ENCODE results near the gene SLC2A2. TPM values are rescaled to one million over a fixed set of nuclear protein-coding genes. Genes with fewer than 3 reads are reported as not detected.

SLC2A2 gene
- total and polyA plus RNA-seq, 4 donors: 160 to 506 (median 321) TPM

- no peak for TF ChIP-seq RXRA (IDR thresholded peaks at IDR 0.05)
- peak; percentile 40 to 45 for TF ChIP-seq HNF4A (conservative IDR thresholded peaks at IDR 0.05)
- Histone ChIP-seq H3K27me3 (ENCODE audit: control insufficient read depth in 4 of 4, insufficient read depth in 4 of 4, low read length in 3 of 4) (no peaks in the 10 kb centered on the region), H3K9me3 (ENCODE audit: control insufficient read depth in 4 of 4, low read length in 3 of 4) (no peaks in the 10 kb centered on the region), H3K4me1 (ENCODE audit: control insufficient read depth in 4 of 4, insufficient read depth in 4 of 4, low read length in 3 of 4) (peaks cover 10 to 49% (median 42%) of the 10 kb centered on the region in 4 donors), H3K27ac (ENCODE audit: low read depth in 1 of 2, low read length in 2 of 2) (peak overlapping the region; percentile 44 to 55), H3K9ac (ENCODE audit: low read depth in 1 of 2, low read length in 2 of 2) (peak overlapping the region; percentile 57 to 98), H3K36me3 (ENCODE audit: control insufficient read depth in 4 of 4, insufficient read depth in 3 of 4, low read depth in 1 of 4, low read length in 3 of 4) (peaks cover 0 to 4% (median 1%) of the 10 kb centered on the region in 4 donors), H3K4me3 (ENCODE audit: low read depth in 1 of 3, low read length in 3 of 3) (peak overlapping the region; percentile 63 to 92 (median 92))
- no peak for DNase-seq (ENCODE audit: low spot score)
Measured at GRCh38 chr3:171023566-171023965, 3.0 kb downstream of the SLC2A2 start.

GRCh38 chr3:171021377-171021776, 5.1 kb downstream of the SLC2A2 start:
- no peak for DNase-seq (ENCODE audit: low spot score)
- Histone ChIP-seq H3K36me3 (ENCODE audit: control insufficient read depth in 4 of 4, insufficient read depth in 3 of 4, low read depth in 1 of 4, low read length in 3 of 4) (peaks cover 0 to 16% (median 4%) of the 10 kb centered on the region in 4 donors), H3K4me1 (ENCODE audit: control insufficient read depth in 4 of 4, insufficient read depth in 4 of 4, low read length in 3 of 4) (peaks cover 9 to 57% (median 48%) of the 10 kb centered on the region in 4 donors), H3K27me3 (ENCODE audit: control insufficient read depth in 4 of 4, insufficient read depth in 4 of 4, low read length in 3 of 4) (no peaks in the 10 kb centered on the region), H3K4me3 (ENCODE audit: low read depth in 1 of 3, low read length in 3 of 3) (peak overlapping the region in 2 of 3 donors; percentile 63 to 92), H3K27ac (ENCODE audit: low read depth in 1 of 2, low read length in 2 of 2) (no peak overlapping the region), H3K9me3 (ENCODE audit: control insufficient read depth in 4 of 4, low read length in 3 of 4) (no peaks in the 10 kb centered on the region), H3K9ac (ENCODE audit: low read depth in 1 of 2, low read length in 2 of 2) (peak overlapping the region in 1 of 2 donors; percentile 26)
- WGBS: 56% methylated on average over 4 of the region's 4 CpGs
- TF ChIP-seq RAD21 (IDR thresholded peaks at IDR 0.05) (no peak), HNF4A (conservative IDR thresholded peaks at IDR 0.05) (no peak), ATF3 (IDR thresholded peaks at IDR 0.05) (no peak), ZBTB33 (IDR thresholded peaks at IDR 0.05) (no peak), NR2F2 (IDR thresholded peaks at IDR 0.05) (no peak), RXRA (IDR thresholded peaks at IDR 0.05) (no peak), TAF1 (conservative IDR thresholded peaks at IDR 0.05) (no peak), FOXA2 (IDR thresholded peaks at IDR 0.05) (no peak), FOXA1 (IDR thresholded peaks at IDR 0.05) (no peak), HNF4G (IDR thresholded peaks at IDR 0.05) (no peak), JUND (IDR thresholded peaks at IDR 0.05) (no peak)

GRCh38 chr3:171018156-171018935, 8.2 kb downstream of the SLC2A2 start:
- 37% methylated on average over 6 of the region's 6 CpGs for WGBS
- DNase-seq (ENCODE audit: low spot score): no peak

More at GRCh38 chr3:171018156-171018935, 8.2 kb downstream of the SLC2A2 start:
- TF ChIP-seq MAX (IDR thresholded peaks at IDR 0.05) (no peak), CTCF (IDR thresholded peaks at IDR 0.05; ENCODE audit: low read depth, low read length, missing input control) (peak; percentile 11), HNF4A (conservative IDR thresholded peaks at IDR 0.05) (peak in 1 of 2 donors; percentile 3), RXRA (IDR thresholded peaks at IDR 0.05) (peak in 1 of 2 donors; percentile 20), RAD21 (IDR thresholded peaks at IDR 0.05) (peak in 1 of 2 donors; percentile 40)
- Histone ChIP-seq H3K27ac (ENCODE audit: low read depth in 1 of 2, low read length in 2 of 2) (peak overlapping the region; percentile 6 to 35), H3K9ac (ENCODE audit: low read depth in 1 of 2, low read length in 2 of 2) (peak overlapping the region in 1 of 2 donors; percentile 26), H3K4me1 (ENCODE audit: control insufficient read depth in 4 of 4, insufficient read depth in 4 of 4, low read length in 3 of 4) (peaks cover 15 to 81% (median 70%) of the 10 kb centered on the region in 4 donors), H3K36me3 (ENCODE audit: control insufficient read depth in 4 of 4, insufficient read depth in 3 of 4, low read depth in 1 of 4, low read length in 3 of 4) (peaks cover 0 to 15% (median 4%) of the 10 kb centered on the region in 4 donors), H3K4me3 (ENCODE audit: low read depth in 1 of 3, low read length in 3 of 3) (no peak overlapping the region), H3K9me3 (ENCODE audit: control insufficient read depth in 4 of 4, low read length in 3 of 4) (no peaks in the 10 kb centered on the region), H3K27me3 (ENCODE audit: control insufficient read depth in 4 of 4, insufficient read depth in 4 of 4, low read length in 3 of 4) (no peaks in the 10 kb centered on the region)

All from liver (tissue), 9 donors.